Fibroblast of villous mesenchyme (primary cell): ENCODE data around the gene RFLNA. TPM values are rescaled to one million over a fixed set of nuclear protein-coding genes. Genes with fewer than 3 reads are reported as not detected.

Source experiments
- DNase-seq: peaks from one replicate; pipeline ENCODE4 v3.0.0-alpha.2; 2010; ENCODE audit warnings: low read depth
- H3K4me3 ChIP-seq: 2 replicates; pipeline ENCODE4 v1.5.1; 2011; ENCODE audit warnings: low read depth, mild to moderate bottlenecking, low read length
- CTCF ChIP-seq: IDR thresholded peaks from 2 replicates; pipeline ENCODE4 v1.5.1; 2012; ENCODE audit warnings: low read depth, mild to moderate bottlenecking, low read length; ENCODE audit not compliant: insufficient read depth
- total RNA-seq: library from RNA; depleted of rRNA; stranded (reverse); fragments of >200 nt; gene quantifications from 2 replicates; pipeline ENCODE4 v1.2.3, GENCODE V29; 2012

Gene RFLNA
- total RNA-seq, 1 donor = 5.6 TPM

- no peak for TF ChIP-seq CTCF
These were observed 12.0 kb downstream of the RFLNA start for GRCh38 chr12:124306686-124307555.

GRCh38 chr12:124307556-124307825 lies 12.6 kb downstream of the RFLNA start:
- no peak overlapping the region for H3K4me3 ChIP-seq
- no peak for TF ChIP-seq CTCF
- DNase-seq = no peak

More at GRCh38 chr12:124306686-124307555, 12.0 kb downstream of the RFLNA start:
- no peak overlapping the region for H3K4me3 ChIP-seq
- no peak for DNase-seq

- TF ChIP-seq CTCF = no peak
- no peak for DNase-seq
- H3K4me3 ChIP-seq = no peak overlapping the region
These were observed 13.8 kb downstream of the RFLNA start for GRCh38 chr12:124308741-124309140.

GRCh38 chr12:124309231-124309630 lies 14.3 kb downstream of the RFLNA start:
- DNase-seq = no peak
- no peak for TF ChIP-seq CTCF
- H3K4me3 ChIP-seq = no peak overlapping the region

GRCh38 chr12:124309744-124310143 lies 14.9 kb downstream of the RFLNA start:
- no peak for DNase-seq
- no peak overlapping the region for H3K4me3 ChIP-seq
- TF ChIP-seq CTCF = no peak

- H3K4me3 ChIP-seq = no peak overlapping the region
- no peak for TF ChIP-seq CTCF
- DNase-seq = no peak
These were observed 15.3 kb downstream of the RFLNA start for GRCh38 chr12:124310178-124310577.

- TF ChIP-seq CTCF = no peak
- DNase-seq = no peak
These were observed 15.9 kb downstream of the RFLNA start for GRCh38 chr12:124310785-124311184.

More at GRCh38 chr12:124310785-124311184, 15.9 kb downstream of the RFLNA start:
- no peak overlapping the region for H3K4me3 ChIP-seq
